ENCODE results near the gene STARD4. TPM values are rescaled to one million over a fixed set of nuclear protein-coding genes. Genes with fewer than 3 reads are reported as not detected.
A peak's percentile ranks its signal among the peaks of the same experiment; 100 is the strongest.

STARD4 gene
- total RNA-seq, 1 experiment from 2014 or later = 65.0 TPM

GRCh38 chr5:111552492-111552891, 40.2 kb upstream of the STARD4 start:
- Mint-ChIP-seq H3K27me3 (ENCODE audit: unreplicated experiment) (no peaks in the 10 kb centered on the region), H3K27ac (ENCODE audit: unreplicated experiment) (no peak overlapping the region), H3K9me3 (ENCODE audit: low read depth, unreplicated experiment) (peaks cover 5% of the 10 kb centered on the region), H3K4me1 (ENCODE audit: low read depth, unreplicated experiment) (peaks cover 9% of the 10 kb centered on the region), H3K4me3 (ENCODE audit: low read depth, unreplicated experiment) (no peak overlapping the region), H3K36me3 (ENCODE audit: insufficient read depth, unreplicated experiment) (no peaks in the 10 kb centered on the region)
- CTCF ChIA-PET = interaction anchor here (1.1 kb wide), 1 partner anchor 317 kb away, joined by 5 read pairs; no protein-coding TSS in a partner anchor
- intact Hi-C loops (cut with micrococcal nuclease; ENCODE audit: unreplicated experiment) = loop anchor here (5.0 to 10.0 kb wide), 2 partner anchors 130 to 292 kb away; no protein-coding TSS in a partner anchor
- TF ChIP-seq, protein P1, sequence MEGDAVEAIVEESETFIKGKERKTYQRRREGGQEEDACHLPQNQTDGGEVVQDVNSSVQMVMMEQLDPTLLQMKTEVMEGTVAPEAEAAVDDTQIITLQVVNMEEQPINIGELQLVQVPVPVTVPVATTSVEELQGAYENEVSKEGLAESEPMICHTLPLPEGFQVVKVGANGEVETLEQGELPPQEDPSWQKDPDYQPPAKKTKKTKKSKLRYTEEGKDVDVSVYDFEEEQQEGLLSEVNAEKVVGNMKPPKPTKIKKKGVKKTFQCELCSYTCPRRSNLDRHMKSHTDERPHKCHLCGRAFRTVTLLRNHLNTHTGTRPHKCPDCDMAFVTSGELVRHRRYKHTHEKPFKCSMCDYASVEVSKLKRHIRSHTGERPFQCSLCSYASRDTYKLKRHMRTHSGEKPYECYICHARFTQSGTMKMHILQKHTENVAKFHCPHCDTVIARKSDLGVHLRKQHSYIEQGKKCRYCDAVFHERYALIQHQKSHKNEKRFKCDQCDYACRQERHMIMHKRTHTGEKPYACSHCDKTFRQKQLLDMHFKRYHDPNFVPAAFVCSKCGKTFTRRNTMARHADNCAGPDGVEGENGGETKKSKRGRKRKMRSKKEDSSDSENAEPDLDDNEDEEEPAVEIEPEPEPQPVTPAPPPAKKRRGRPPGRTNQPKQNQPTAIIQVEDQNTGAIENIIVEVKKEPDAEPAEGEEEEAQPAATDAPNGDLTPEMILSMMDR (IDR thresholded peaks at IDR 0.05; ENCODE audit: unreplicated experiment) = no peak
- DNase-seq = no peak
- BruUV-seq (replicated peaks) = no TSS peak

DNA sequence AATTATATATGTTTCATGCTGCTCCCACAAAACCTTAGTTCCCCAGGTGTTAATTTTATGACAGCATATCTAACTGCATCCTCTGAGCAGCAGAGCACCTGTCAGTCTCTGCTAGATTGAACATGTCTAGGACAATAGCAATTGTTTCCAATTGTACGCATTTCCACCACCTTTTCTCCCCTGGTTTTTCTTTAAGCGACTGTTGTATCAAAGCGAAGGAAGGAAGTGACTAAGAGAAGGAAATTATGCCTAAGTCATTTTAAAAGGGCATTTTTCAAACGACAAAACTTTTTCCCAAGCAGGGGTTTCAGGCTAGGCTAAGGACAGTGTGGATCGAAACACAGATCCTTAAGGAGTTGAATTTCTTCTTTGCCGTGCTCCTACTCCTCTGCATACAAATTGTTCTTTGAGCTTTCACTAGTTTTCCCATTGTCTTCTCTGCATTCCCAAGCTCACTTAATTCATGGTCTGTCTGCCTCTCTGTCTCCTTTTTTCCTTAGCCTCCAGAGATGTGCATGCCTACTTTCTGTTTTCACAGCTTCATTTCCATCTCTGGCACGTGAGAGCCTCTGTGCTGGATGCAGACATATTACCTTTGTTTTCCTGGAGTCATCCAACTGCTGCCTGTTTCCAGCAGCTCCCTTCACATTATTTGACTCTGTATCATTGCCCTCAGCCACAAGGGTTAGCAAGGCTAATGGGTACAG, 39.4 kb upstream of the STARD4 start:
- no peak for DNase-seq
- no peaks in the 10 kb centered on the region for H3K36me3 Mint-ChIP-seq (ENCODE audit: insufficient read depth, unreplicated experiment)
- TF ChIP-seq, protein P1 (IDR thresholded peaks at IDR 0.05; ENCODE audit: unreplicated experiment) = no peak
- H3K9me3 Mint-ChIP-seq (ENCODE audit: low read depth, unreplicated experiment) = peaks cover 5% of the 10 kb centered on the region
- peaks cover 9% of the 10 kb centered on the region for H3K4me1 Mint-ChIP-seq (ENCODE audit: low read depth, unreplicated experiment)
- no peak overlapping the region for H3K27ac Mint-ChIP-seq (ENCODE audit: unreplicated experiment)
- H3K4me3 Mint-ChIP-seq (ENCODE audit: low read depth, unreplicated experiment) = no peak overlapping the region
- no peaks in the 10 kb centered on the region for H3K27me3 Mint-ChIP-seq (ENCODE audit: unreplicated experiment)
- CTCF ChIA-PET = no interaction called here
- intact Hi-C loops (cut with micrococcal nuclease; ENCODE audit: unreplicated experiment) = loop anchor here (2.0 to 10.0 kb wide), 3 partner anchors 131 to 293 kb away; partner anchors contain the start of gene NREP
- no TSS peak for BruUV-seq (replicated peaks)

- Mint-ChIP-seq H3K36me3 (ENCODE audit: insufficient read depth, unreplicated experiment) (no peaks in the 10 kb centered on the region), H3K27me3 (ENCODE audit: unreplicated experiment) (no peaks in the 10 kb centered on the region), H3K27ac (ENCODE audit: unreplicated experiment) (no peak overlapping the region), H3K9me3 (ENCODE audit: low read depth, unreplicated experiment) (peaks cover 5% of the 10 kb centered on the region), H3K4me3 (ENCODE audit: low read depth, unreplicated experiment) (no peak overlapping the region), H3K4me1 (ENCODE audit: low read depth, unreplicated experiment) (peaks cover 9% of the 10 kb centered on the region)
- no peak for DNase-seq
- TF ChIP-seq, protein P1 (IDR thresholded peaks at IDR 0.05; ENCODE audit: unreplicated experiment) = no peak
- CTCF ChIA-PET = interaction anchor here (0.5 to 1.3 kb wide), 14 partner anchors 19 to 610 kb away, joined by 3 to 17 read pairs (median 3); partner anchors contain the start of gene NREP
- intact Hi-C loops (cut with micrococcal nuclease; ENCODE audit: unreplicated experiment) = loop anchor here (2.0 to 10.0 kb wide), 3 partner anchors 131 to 294 kb away; partner anchors contain the start of gene NREP
- BruUV-seq (replicated peaks) = no TSS peak
Measured at GRCh38 chr5:111551161-111551560, 38.8 kb upstream of the STARD4 start.

GRCh38 chr5:111550282-111551020, 38.1 kb upstream of the STARD4 start:
- H3K4me1 Mint-ChIP-seq (ENCODE audit: low read depth, unreplicated experiment) = peaks cover 9% of the 10 kb centered on the region
- H3K36me3 Mint-ChIP-seq (ENCODE audit: insufficient read depth, unreplicated experiment) = no peaks in the 10 kb centered on the region
- CTCF ChIA-PET = interaction anchor here (0.5 to 1.3 kb wide), 15 partner anchors 19 to 610 kb away, joined by 3 to 17 read pairs (median 3); partner anchors contain the start of gene NREP
- H3K27ac Mint-ChIP-seq (ENCODE audit: unreplicated experiment) = no peak overlapping the region
- H3K27me3 Mint-ChIP-seq (ENCODE audit: unreplicated experiment) = no peaks in the 10 kb centered on the region
- peak; percentile 88 for DNase-seq
- H3K9me3 Mint-ChIP-seq (ENCODE audit: low read depth, unreplicated experiment) = peaks cover 4% of the 10 kb centered on the region
- TF ChIP-seq, protein P1 (IDR thresholded peaks at IDR 0.05; ENCODE audit: unreplicated experiment) = peak; percentile 45
- no TSS peak for BruUV-seq (replicated peaks)
- intact Hi-C loops (cut with micrococcal nuclease; ENCODE audit: unreplicated experiment) = loop anchor here (1.0 to 10.0 kb wide), 4 partner anchors 132 to 597 kb away; partner anchors contain the start of gene NREP
- H3K4me3 Mint-ChIP-seq (ENCODE audit: low read depth, unreplicated experiment) = no peak overlapping the region
